ENCODE results near the gene HERC2. TPM values are rescaled to one million over a fixed set of nuclear protein-coding genes. Genes with fewer than 3 reads are reported as not detected.
A peak's percentile ranks its signal among the peaks of the same experiment; 100 is the strongest.
"Not testable (repeated sequence)": the region's sequence is repeated elsewhere in the genome, so short reads cannot be mapped to it uniquely, and the experiment has no call there.

HERC2 gene
- total RNA-seq, 1 experiment from 2014 or later: 22.3 TPM

DNA sequence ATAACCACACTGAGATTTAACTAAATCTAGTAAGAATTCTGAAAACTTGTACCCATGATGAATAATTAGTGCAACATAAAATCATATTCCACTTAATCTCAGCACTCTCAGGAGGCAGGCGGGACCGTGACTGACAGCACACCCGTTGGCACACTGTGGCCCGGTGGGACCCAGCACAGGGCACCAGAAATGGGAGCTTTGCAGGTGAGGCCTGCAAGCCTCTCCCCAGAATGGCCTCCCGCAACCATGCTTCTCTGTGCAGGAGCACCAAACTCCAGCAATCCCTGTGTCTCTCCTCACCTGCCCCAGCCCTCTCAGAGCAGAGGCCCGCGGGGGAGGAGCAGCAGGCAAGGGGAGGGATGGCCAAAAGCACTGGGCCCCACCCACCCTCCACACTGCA, 191.3 kb downstream of the HERC2 start:
- DNase-seq (ENCODE audit: low read depth): no peak

DNA sequence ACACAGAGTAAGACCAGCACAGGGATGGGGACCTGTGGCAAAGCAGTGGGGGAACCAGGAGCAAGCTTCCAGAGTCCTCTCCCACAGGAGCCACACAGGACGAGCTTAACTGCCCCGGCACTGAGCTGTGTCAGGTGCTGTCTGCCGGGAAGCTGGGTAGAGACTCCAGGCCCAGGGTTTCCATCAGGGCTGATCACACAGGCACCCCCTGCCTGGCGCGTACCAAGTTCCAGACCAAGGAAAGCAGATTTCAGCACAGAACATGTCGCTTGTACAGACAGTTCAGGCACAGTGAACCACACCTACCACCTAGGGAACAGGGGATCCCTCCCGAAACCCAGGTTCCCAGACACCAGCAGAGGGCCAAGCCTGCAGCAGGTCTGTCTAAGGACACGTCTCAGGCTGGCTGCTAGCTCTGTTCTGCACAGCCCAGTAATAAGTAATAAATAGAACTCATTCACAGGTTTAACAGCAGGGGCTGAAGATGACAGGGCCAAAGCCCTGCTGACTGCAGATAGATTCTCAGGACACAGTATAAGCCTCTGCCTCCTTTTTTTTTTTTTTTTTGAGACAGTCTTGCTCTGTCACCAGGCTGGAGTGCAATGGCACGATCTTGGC, 192.6 kb downstream of the HERC2 start:
- no peak for DNase-seq (ENCODE audit: low read depth)

DNA sequence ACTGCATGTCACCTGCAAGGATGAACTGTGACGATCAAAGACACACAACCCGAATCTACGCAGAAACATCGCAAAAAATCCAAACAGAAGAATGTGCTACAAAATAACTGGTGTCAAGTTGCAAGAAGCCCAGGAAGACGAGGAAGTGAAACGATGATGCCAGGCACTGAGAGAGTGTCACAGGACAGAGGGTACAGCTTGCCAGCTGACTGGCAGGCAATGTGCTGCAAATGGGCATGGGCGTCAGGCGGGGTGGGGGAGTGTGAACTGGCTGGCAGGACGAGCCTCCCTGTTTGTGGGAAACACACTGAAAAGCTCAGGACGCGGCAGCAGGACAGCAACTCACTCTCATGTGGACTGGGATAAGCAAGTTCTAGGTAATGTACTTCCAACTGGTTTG, 193.9 kb downstream of the HERC2 start:
- DNase-seq (ENCODE audit: low read depth): no peak

DNA sequence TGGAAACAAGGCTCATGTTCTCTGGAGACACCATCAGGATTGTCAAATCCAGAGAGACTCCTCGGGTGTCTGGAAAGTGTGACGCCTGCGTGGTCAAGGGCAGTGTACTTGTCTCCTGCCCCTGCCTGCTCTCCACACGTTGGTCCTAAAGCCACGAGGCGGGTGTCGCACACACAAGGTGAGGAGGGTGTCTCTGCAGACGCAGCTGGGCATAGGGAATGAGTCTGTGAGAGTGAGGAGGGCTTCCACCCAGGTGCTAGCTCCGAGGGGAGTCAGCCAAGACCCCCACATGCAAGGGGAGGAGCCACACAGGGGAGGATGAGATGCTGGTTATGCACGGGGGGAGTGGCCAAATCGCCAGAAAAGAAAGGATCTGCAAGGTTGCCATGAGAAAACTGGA, 194.9 kb downstream of the HERC2 start:
- DNase-seq (ENCODE audit: low read depth): no peak

DNA sequence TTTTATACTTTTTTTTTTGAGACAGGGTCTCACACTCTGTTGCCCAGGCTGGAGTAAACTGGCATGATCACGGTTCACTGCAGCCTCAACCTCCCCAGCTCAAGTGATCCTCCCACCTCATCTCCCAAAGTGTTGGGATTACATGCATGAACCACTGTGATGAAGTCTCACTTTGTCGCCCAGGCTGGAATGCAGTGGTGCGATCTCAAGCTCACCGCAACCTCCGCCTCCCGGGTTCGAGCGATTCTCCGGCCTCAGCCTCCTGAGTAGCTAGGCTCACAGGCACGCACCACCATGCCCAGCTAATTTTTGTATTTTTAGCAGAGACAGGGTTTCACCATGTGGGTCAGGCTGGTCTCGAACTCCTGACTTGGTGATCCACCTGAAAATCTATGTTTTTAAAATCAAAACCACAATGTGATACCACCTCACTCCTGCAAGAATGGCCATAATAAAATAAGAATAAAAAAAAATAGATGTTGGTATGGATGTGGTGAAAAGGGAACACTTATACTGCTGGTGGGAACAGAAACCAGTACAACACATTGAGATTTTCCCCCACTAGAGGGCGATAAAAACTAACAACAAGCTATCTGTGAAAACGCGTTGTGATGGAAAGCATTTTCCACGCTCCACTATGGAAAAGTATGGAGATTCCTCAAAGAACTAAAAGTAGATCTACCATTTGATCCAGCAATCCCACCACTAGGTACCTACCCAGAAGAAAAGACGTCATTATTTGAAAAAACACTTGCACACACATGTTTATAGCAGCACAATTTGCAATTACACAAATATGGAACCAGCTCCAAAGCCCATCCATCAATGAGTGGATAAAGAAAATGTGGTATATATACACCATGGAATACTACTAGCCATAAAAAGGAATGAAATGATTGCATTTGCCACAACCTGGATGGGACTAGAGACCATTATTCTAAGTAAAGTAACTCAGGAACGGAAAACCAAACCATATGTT, 196.0 kb downstream of the HERC2 start:
- peak; percentile 23 for DNase-seq (ENCODE audit: low read depth)

DNA sequence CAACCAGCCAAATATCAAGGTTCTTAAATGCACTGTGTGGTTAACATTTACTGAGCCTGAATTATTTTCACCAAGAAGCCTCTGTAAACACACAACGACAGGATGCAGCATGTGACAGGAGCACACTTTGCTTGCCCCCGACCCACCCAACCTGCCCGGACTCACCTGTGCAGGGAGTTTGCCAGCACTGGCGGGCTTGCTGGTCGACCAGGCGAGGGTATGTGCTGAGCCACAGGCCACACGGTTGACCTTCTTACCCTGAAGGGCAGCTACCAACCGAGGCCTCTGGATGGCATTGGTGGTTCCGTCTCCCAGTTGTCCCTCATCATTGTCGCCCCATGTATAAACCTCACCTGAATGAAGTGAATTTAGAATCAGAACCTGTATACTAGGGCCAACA, 197.1 kb downstream of the HERC2 start:
- no peak for DNase-seq (ENCODE audit: low read depth)

DNA sequence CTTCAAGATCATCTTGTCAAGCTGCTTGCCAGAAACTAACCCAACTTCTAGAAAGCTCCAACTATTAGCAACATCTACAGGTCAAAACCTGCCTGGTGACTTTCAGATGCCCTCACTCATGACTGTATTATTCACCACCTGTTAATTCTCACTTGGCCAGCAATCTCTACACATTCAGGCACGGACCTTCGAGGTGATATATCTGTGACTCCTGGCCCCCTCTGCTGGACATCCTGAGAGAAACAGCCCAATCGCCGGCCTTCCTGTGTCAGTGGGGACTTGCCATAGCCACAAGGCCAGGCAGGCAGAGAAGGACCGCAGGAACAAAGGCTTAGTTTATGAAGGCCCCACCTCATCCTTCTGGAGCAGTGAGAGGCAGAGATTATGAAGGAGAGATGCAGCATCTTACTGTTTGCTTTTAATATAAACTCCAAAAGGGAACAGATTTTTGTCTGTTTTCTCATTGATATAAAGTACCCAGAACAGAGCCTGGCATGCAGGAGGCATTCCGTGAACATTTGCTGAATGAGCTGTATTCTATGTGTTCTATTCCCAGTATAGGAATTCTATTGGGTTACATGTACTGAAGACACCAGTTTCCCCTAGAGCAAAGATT, 198.5 kb downstream of the HERC2 start:
- peak; percentile 58 for DNase-seq (ENCODE audit: low read depth)

DNA sequence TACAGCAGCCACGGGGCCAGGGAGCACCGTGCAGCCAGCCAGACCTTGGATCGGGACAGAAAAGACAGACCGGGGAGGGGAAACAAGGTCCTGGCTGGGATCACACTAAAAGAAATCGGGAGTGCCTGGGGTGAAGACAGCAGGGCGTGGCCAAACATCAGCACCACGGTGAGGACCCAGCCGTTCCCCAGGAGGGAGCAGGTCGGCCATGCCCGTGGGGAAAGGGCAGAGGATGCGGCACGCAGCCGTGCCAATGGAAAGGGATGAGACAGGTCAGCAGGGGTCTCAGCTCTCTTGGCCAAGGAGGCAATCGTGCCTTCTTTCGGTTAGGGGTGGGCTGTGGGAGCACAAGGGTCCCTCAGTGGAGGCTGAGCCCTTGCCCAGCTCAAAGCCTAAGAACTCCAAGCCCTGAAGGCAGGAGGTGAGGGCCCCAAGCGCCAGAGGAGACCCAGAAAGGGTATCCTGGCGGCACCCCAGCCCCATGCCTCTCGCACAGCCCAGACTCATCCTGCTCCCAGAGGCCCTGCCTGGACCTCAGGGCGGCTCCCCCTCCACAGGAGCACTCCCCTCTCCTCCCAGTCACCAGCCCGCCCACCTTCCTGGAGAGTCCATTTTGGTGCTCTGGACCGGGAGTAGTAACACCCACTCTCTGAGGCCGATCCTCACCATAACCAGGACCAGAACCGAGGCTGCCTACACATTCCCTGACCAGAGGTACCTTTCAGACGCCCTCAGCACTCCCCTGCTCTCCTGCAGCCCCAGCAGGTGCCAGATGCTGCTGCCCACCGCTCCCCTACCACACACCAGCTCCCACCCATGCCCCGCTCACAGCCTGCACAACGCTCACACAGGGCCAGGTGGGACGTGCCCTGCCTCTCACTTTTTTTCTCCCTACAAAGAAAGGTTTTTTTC, 199.7 kb downstream of the HERC2 start:
- DNase-seq (ENCODE audit: low read depth): no peak

DNA sequence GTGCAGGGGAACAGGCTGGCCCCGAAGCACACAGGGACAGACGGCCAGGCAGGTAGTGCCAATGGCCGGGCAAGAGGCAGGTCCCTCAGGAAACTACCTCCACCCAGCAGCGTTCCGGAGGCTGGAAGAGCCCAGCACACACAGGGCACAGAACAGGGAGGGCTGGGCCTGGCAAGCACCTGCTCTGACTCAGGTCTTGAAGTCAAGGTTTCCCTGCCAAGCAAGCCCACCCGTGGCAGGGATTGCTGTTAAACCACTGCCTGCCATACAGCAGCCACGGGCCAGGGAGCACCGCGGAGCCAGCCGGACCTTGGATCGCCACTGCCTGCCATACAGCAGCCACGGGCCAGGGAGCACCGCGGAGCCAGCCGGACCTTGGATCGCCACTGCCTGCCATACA, 200.4 kb downstream of the HERC2 start:
- DNase-seq (ENCODE audit: low read depth): not testable (repeated sequence)

DNA sequence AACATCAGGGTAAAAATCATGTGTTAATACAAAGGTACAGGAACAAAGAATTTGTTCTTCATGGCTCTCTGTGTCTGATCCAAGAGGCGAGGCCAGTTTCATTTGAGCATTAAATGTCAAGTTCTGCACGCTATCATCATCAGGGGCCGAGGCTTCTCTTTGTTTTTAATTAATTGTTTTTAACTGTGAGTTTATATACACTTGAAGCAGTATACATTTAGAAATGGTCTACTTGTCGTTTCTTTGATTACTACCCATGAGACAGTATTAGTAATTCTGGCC, 201.7 kb downstream of the HERC2 start:
- no peak for DNase-seq (ENCODE audit: low read depth)

DNA sequence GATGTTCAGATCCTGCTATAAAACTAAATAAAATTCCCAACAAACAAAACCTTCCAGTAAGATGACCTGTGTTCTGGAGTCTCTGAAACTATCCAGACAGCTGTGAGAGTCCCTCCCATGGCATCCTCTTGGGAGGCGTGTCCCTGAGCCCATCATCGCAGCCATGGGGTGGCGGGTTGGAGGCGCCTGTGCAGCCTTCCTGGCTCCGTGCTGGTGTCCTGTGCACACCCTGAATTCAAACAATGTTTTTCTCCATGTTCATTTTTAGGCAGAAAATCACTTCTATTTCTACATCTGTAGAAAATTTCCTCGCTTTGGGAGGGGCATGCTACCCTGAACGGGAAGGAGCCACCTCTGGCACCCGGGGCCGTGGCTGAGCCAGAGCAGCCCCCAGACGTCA, 203.4 kb downstream of the HERC2 start:
- no peak for DNase-seq (ENCODE audit: low read depth)

DNA sequence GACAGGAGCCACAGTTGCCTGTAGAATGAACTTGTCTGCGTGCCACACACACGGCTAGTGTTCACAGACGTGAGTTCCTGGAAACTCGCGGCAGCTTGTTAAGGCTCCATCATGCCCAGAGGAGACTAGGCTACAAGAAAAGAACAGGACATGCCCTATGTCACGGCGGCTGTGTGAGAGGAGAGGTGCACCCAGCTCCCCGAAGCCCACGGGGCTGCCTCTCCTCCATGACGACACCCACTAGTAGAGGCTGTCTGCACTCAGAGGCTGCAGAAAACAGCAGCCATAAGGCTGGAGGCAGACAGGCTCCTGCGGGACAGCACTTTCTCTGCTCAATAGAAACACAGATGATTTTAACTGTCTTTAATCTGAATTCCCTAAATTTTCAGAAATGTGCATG, 203.9 kb downstream of the HERC2 start:
- no peak for DNase-seq (ENCODE audit: low read depth)

DNA sequence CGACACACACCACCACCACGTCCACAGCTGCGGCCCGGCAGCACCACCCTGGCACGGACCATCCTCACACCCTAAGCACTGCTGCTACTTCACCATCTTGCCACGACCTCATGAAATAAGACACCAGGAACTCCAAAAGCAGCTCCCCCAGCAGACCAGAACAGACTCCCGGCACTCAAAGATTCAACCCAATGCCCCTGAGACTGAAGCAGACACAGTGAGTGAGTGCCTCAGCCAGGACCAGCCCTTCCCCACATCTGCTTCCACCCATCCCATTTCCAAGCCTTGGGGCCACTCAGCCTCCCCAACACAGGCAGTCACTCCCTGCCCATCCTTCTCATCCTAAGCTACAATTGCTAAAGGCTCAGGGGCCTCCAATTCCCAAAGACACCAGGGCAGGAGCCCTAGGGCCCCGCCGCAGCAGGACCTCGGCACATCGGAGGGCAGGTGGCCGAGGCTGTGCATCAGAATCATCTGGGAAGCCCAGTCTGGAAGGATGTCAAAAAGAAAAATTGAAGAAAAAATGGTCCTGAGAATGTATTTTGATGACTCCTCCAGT, 204.5 kb downstream of the HERC2 start:
- no peak for DNase-seq (ENCODE audit: low read depth)

DNA sequence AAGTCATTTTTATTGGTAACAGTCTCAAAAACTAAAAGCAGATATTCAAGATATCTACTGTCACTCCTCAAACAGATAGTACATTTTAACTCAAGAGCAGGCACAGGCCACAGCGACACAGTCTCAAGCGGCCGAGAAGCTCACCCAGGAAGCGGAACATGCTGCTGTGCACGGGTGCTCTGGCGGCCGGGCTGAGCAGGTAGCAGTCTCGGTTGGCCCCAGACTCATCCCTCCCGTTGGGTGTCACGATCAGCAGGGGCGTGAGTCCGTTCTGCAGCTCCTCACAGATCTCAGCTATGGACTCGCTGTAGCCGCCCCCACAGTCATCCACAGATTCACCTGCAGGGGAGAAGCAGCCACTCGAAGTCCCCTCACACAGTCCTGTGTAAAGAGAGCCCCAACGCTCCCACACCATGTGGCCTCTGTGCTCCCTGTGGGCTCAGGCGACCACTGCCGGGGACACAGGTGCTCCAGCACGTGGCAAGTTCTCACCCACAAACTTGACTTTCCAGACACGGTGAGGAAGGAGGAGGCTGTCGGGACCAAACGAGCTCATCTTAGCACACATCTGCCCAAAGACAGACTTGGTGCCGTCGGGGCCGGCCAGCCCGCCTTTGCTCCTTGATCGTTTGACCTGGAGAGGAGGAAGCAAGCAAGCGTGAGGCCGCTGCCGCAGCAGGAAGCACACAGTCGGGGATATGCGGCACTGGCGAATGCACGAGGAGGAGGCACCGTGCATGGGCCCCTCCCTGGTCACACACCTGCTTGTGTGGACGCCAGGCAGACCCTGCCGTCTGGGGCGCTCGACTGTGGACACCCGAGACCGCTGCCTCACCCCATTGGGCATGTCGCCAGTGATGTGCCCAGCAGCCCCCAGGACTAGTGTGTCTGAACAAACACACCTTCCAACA, 205.2 kb downstream of the HERC2 start:
- DNase-seq (ENCODE audit: low read depth): no peak

DNA sequence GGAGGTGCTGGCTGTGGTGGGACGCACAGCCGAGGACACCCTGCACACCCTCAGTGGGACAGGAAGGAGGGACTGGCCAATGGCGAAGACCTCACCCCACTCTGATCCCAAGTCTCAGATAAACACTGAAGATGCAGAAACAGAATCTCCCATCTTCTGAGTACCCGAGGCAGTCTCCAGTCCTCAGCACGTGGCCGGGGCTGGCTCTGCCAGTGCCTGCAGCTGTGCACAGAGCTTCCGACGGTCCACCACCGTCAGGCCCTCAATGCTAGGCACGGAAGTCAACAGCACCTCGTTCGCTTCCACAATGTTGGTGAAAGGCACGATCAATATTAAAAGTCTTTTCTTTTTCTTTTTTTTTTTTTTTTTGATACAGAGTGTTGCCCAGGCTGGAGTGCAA, 206.1 kb downstream of the HERC2 start:
- no peak for DNase-seq (ENCODE audit: low read depth)

DNA sequence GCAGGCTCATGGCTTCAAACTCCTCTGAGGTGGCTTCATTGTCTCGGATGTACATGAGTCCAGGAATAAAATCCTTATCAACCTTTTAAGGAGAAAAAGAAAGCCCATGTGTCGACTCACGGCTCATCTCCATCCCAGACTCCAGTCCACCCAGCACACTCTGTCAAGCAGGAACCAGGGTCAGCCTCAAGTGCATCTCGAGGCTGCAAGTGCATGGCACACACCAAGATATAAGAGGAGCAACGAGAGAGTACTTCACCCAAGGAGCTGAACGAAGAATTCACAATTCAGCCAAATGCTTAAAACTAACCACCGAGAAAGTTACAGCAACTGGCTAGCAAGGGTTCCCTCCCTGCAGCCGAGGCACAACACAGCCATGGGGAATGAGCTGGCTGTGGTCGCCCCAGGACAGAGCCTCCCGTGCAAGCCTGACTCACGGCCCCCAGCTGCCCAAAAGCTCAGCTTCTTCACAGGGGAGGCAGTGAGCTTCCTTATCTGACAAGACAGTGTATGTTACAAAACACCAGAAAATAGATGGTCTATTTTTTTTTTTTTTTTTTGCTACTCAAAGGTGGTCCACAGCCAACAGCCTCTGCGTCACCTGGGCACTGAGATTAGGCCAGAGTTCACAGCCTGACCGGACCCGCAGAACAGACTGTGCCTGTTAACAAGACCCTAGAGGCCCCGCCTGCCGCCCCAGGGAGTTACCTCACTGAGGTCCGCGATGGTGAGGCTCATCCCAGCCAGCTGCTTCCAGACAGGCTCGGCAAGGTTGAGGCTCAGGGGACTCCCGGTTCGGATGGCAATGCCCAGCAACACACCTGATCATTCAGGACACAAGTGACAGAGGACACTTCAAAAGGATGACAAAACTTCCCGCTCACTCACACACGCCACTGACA, 207.0 kb downstream of the HERC2 start:
- DNase-seq (ENCODE audit: low read depth): peak; percentile 35

DNA sequence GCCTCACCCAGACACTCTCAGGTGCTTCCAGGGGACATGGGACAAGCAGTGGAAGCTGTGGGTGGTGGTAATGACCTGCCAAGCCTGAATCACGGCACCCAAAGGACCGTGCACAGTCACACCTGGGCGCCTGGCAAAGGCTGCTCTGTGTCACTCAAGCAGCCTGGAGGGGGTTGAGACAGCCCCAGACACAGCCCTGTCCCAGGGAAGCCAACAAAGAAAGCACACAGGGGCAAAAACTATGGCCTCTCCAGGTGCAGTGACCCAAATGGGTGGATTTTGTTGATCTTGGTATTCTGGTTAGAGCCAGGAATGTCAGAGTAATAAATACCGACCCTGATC, 207.9 kb downstream of the HERC2 start:
- no peak for DNase-seq (ENCODE audit: low read depth)

DNA sequence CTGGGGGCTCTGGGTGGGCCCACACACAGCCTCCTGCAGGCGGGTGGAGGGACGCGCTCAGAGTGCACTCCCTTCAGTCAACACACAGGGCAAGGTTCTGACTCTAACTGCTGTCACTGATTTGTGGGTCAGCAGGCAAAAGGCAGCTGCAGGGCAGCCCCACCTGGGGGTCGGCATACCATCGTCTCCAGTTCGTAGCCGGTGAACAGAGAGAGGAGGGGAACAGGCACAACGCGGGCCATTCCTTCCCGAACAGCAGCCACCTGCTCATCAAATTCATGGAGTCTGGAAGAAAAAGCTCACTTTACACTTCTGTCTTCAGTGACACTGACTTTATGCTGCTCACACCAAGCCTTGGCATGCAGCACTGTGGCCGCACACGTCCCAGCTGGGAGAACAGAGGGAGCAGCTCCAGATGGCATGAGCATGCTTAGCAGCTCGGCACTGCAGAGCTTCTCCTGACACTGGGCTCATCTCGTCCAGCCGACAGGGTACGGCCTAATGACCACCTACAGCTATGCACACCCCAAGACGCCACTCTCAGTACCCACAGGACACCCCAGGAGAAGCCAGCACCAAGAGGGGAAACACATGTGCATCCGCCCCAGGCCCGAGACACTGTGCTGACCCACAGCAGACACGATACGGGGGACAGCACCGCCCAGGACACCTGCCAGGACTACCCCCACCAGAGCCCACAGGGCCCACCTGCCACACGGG, 208.4 kb downstream of the HERC2 start:
- DNase-seq (ENCODE audit: low read depth): no peak

DNA sequence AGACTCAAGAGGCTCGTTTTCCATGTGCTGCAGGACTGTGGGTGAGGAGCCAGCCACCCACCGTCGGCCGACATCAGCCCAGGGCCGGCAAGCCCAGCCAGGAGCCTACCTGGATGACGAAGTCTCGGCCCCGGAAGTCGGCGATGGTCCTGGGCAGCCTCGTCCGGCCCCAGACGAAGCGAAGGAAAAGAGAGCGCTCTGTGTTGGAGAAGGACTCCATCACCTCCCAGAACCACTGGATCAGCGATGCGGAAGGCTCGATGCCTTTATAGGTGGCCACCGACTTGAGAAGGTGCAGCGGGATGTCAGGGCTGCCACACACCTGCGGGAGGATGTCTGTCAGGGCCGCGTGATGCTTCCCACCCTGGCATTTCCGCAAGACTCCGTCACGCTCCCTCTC, 209.0 kb downstream of the HERC2 start:
- DNase-seq (ENCODE audit: low read depth): no peak
